ENCODE measurements around the gene CPB2. TPM values are rescaled to one million over a fixed set of nuclear protein-coding genes. Genes with fewer than 3 reads are reported as not detected.

Gene CPB2
- total and polyA plus RNA-seq, 7 donors: not detected

DNA sequence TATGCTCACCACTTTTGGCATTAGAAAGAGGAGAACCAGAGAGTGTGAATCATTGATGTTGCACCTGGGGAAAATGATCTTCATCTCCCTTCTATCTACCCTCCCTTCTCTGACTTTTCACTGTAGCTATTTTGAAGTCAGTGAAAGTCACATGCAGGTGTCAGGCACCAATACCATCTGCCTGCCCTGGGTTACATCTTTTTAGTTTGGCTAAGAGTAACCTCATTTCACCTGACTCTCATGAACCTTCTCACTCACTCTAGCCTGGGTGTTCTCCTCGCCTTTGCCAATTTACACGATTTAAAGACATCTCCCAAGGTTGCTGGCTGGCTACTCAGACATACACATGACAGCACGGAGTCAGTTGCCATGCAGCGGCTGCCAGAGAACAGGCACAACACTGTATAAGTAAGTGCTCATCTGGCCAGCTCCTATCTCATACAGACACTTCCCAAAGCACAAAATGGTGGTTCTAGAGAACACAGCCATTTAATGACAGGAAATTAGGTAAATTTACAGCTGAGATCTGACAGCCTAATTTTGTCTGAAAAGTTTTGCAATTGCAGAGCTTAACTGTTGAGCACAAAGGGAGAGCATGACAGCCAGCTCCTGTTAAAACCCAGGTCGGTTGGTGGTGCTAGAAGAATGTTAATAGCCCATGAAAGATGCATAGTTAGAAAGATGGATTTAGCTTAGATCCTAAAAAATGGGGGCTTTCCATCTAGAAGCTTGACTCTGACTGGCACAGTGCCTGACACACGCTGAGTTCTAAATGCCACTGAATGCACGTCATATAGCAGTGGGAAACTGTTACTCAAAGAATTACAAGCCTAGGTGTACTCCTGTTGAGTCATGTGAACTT, 44.7 kb upstream of the CPB2 start:
- no peak for ATAC-seq
- Histone ChIP-seq H3K4me3 (no peak overlapping the region), H3K9me3 (no peaks in the 10 kb centered on the region), H3K36me3 (ENCODE audit: insufficient read depth in 1 of 2, low read depth in 1 of 2) (no peaks in the 10 kb centered on the region), H3K4me1 (no peaks in the 10 kb centered on the region), H3K27ac (no peak overlapping the region), H3K27me3 (ENCODE audit: insufficient read depth in 3 of 3, low read length in 2 of 3) (peaks cover 0 to 5% (median 0%) of the 10 kb centered on the region in 3 donors)
- 41 to 47% (median 46%) methylated on average over 7 of the region's 7 CpGs for WGBS, 3 donors
- intact Hi-C loops (cut with DNase I): loop anchor here (10.0 kb wide), 2 partner anchors 525 to 645 kb away; no protein-coding TSS in a partner anchor
- TF ChIP-seq, protein P1, sequence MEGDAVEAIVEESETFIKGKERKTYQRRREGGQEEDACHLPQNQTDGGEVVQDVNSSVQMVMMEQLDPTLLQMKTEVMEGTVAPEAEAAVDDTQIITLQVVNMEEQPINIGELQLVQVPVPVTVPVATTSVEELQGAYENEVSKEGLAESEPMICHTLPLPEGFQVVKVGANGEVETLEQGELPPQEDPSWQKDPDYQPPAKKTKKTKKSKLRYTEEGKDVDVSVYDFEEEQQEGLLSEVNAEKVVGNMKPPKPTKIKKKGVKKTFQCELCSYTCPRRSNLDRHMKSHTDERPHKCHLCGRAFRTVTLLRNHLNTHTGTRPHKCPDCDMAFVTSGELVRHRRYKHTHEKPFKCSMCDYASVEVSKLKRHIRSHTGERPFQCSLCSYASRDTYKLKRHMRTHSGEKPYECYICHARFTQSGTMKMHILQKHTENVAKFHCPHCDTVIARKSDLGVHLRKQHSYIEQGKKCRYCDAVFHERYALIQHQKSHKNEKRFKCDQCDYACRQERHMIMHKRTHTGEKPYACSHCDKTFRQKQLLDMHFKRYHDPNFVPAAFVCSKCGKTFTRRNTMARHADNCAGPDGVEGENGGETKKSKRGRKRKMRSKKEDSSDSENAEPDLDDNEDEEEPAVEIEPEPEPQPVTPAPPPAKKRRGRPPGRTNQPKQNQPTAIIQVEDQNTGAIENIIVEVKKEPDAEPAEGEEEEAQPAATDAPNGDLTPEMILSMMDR (IDR thresholded peaks at IDR 0.05): no peak
- no peak for DNase-seq

DNA sequence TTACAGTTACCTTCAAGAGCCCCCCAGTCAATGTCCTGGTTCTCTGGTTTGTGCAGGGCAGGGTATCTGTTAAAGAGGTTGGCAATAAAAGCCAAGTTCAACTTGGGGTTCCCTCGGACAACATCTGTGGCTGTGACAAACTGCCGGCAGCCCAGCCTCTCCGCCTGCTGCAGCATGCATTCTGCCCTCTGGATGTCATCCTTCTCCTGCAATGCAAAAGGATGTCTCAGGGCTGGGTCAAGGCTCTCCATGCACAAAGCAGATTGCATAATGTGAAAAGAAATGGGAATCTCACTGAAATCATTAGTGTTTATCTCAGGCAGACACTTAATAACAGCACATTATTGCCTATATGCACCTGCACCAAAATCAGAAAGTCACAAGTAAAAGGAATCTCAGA, 42.1 kb upstream of the CPB2 start:
- TF ChIP-seq, protein P1 (IDR thresholded peaks at IDR 0.05): no peak
- ATAC-seq (no peak), DNase-seq (no peak)
- no peak overlapping the region for H3K27ac ChIP-seq
- H3K36me3 ChIP-seq (ENCODE audit: insufficient read depth in 1 of 2, low read depth in 1 of 2): no peaks in the 10 kb centered on the region
- no peak overlapping the region for H3K4me3 ChIP-seq
- H3K9me3 ChIP-seq: no peaks in the 10 kb centered on the region
- 32 to 34% (median 33%) methylated on average over 3 of the region's 3 CpGs for WGBS, 3 donors
- intact Hi-C loops (cut with DNase I): no loop called here
- no peaks in the 10 kb centered on the region for H3K4me1 ChIP-seq
- peaks cover 0 to 2% (median 0%) of the 10 kb centered on the region in 3 donors for H3K27me3 ChIP-seq (ENCODE audit: insufficient read depth in 3 of 3, low read length in 2 of 3)

GRCh38 chr13:46145950-46146349, 41.1 kb upstream of the CPB2 start:
- no peaks in the 10 kb centered on the region for H3K36me3 ChIP-seq (ENCODE audit: insufficient read depth in 1 of 2, low read depth in 1 of 2)
- H3K4me3 ChIP-seq: no peak overlapping the region
- H3K27ac ChIP-seq: no peak overlapping the region
- intact Hi-C loops (cut with DNase I): no loop called here
- DNase-seq (no peak), ATAC-seq (no peak)
- H3K9me3 ChIP-seq: no peaks in the 10 kb centered on the region
- TF ChIP-seq, protein P1 (IDR thresholded peaks at IDR 0.05): no peak
- 43 to 56% (median 44%) methylated on average over 2 of the region's 2 CpGs for whole genome bisulfite sequencing, 3 donors
- H3K4me1 ChIP-seq: no peaks in the 10 kb centered on the region
- peaks cover 0 to 2% (median 0%) of the 10 kb centered on the region in 3 donors for H3K27me3 ChIP-seq (ENCODE audit: insufficient read depth in 3 of 3, low read length in 2 of 3)

DNA sequence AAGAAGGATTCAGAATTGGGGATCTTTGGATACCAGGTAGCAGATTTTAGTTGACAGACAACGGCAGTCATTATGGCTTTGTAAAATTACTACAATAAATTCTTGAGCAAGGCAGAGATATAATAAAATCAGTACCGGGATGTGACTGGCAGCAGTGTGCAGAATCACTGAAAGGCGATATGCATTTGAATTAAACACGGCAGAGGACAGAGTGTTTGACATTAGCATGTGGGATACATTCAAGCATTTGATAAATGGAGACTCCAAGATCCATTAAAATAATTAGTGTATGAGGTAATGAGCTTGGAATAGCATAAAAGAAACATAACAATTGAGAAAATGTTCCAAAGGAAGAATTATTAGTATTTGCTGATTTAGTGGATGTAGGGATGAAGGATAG, 40.3 kb upstream of the CPB2 start:
- 52 to 58% (median 52%) methylated on average over 4 of the region's 4 CpGs for WGBS, 3 donors

More for the DNA sequence above, 40.3 kb upstream of the CPB2 start:
- intact Hi-C loops (cut with DNase I): no loop called here
- DNase-seq (no peak), ATAC-seq (no peak)
- Histone ChIP-seq H3K27ac (no peak overlapping the region), H3K4me1 (no peaks in the 10 kb centered on the region), H3K4me3 (no peak overlapping the region), H3K9me3 (no peaks in the 10 kb centered on the region), H3K36me3 (ENCODE audit: insufficient read depth in 1 of 2, low read depth in 1 of 2) (no peaks in the 10 kb centered on the region), H3K27me3 (ENCODE audit: insufficient read depth in 3 of 3, low read length in 2 of 3) (peaks cover 0 to 2% (median 1%) of the 10 kb centered on the region in 3 donors)
- TF ChIP-seq, protein P1 (IDR thresholded peaks at IDR 0.05): no peak
